ENCODE measurements around the gene ISX.
"Not testable (repeated sequence)": the region's sequence is repeated elsewhere in the genome, so short reads cannot be mapped to it uniquely, and the experiment has no call there.

DNA sequence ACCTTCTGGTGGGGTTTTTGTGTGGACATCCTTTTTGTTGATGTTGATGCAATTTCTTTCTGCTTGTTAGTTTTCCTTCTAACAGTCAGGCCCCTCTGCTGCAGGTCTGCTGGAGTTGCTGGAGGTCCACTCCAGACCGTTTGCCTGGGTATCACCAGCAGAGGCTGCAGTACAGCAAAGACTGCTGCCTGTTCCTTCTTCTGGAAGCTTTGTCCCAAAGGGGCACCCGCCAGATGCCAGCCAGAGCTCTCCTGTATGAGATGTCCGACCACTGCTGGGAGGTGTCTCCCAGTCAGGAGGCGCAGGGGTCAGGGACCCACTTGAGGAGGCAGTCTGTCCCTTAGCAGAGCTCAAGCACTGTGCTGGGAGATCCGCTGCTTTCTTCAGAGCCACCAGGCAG lies 35.8 kb upstream of the ISX start:
- TF ChIP-seq, protein P1, sequence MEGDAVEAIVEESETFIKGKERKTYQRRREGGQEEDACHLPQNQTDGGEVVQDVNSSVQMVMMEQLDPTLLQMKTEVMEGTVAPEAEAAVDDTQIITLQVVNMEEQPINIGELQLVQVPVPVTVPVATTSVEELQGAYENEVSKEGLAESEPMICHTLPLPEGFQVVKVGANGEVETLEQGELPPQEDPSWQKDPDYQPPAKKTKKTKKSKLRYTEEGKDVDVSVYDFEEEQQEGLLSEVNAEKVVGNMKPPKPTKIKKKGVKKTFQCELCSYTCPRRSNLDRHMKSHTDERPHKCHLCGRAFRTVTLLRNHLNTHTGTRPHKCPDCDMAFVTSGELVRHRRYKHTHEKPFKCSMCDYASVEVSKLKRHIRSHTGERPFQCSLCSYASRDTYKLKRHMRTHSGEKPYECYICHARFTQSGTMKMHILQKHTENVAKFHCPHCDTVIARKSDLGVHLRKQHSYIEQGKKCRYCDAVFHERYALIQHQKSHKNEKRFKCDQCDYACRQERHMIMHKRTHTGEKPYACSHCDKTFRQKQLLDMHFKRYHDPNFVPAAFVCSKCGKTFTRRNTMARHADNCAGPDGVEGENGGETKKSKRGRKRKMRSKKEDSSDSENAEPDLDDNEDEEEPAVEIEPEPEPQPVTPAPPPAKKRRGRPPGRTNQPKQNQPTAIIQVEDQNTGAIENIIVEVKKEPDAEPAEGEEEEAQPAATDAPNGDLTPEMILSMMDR (IDR thresholded peaks at IDR 0.05; ENCODE audit: insufficient read depth, low read length): not testable (repeated sequence)
- TF ChIP-seq GABPA, POLR2AphosphoS5 (IDR thresholded peaks at IDR 0.05; ENCODE audit: low read depth): not testable (repeated sequence)
- TF ChIP-seq, protein P2, sequence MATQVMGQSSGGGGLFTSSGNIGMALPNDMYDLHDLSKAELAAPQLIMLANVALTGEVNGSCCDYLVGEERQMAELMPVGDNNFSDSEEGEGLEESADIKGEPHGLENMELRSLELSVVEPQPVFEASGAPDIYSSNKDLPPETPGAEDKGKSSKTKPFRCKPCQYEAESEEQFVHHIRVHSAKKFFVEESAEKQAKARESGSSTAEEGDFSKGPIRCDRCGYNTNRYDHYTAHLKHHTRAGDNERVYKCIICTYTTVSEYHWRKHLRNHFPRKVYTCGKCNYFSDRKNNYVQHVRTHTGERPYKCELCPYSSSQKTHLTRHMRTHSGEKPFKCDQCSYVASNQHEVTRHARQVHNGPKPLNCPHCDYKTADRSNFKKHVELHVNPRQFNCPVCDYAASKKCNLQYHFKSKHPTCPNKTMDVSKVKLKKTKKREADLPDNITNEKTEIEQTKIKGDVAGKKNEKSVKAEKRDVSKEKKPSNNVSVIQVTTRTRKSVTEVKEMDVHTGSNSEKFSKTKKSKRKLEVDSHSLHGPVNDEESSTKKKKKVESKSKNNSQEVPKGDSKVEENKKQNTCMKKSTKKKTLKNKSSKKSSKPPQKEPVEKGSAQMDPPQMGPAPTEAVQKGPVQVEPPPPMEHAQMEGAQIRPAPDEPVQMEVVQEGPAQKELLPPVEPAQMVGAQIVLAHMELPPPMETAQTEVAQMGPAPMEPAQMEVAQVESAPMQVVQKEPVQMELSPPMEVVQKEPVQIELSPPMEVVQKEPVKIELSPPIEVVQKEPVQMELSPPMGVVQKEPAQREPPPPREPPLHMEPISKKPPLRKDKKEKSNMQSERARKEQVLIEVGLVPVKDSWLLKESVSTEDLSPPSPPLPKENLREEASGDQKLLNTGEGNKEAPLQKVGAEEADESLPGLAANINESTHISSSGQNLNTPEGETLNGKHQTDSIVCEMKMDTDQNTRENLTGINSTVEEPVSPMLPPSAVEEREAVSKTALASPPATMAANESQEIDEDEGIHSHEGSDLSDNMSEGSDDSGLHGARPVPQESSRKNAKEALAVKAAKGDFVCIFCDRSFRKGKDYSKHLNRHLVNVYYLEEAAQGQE (IDR thresholded peaks at IDR 0.05; ENCODE audit: insufficient replicate concordance, low read depth): not testable (repeated sequence)

Measured in HL-60 (cell line).